NCI-H82 (cell line): Measurements from ENCODE around the gene PLA2G4A.

ENCODE experiments used
- DNase-seq: peaks from one replicate; lab custom pipeline; 2025; lab: John Stamatoyannopoulos, UW

The PLA2G4A gene

DNA sequence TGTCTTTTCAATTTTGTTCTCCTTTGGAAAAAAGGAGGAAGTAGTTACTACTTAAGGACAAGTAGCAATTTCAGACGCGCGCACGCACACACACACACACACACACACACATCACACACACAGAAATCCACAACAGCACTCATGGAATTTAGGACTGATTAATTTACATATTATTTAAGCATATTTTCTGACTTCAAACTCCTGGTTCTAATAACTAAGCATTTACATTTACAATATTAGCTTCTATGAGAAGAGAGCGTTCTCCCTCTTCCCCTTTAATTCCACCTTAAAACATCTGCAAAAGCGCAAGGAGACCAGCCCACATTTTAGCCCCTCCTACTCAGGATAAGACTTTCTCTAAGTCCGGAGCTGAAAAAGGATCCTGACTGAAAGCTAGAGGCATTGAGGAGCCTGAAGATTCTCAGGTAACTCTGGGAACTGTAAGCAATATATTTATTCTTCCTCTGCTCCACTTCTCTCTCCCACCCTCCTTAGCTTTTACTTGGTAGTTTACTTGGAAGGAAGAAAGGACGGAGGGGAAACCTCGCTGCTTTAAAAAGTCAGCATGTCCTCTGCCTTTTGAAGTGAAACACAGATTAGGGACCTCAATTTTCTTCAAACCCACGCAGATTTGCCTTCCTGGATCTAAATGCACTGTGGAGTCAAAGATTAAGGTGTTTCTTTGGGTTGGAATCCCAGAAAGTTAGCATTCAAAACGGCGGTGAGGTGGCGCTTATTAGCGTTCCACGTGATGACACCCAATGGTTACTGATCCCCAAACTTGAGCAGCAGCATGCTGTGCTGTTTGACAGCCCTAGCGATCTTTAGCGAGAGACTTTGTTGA, at the start of gene PLA2G4A:
TSS of gene PLA2G4A (plus strand) at position 339 of the 844 bp plus-strand sequence. CDS start 25,406 bp downstream, outside the sequence.
- peak; percentile 84 for DNase-seq

- no peak for DNase-seq
Observed at GRCh38 chr1:186780076-186780475, 48.7 kb upstream of the PLA2G4A start.

DNA sequence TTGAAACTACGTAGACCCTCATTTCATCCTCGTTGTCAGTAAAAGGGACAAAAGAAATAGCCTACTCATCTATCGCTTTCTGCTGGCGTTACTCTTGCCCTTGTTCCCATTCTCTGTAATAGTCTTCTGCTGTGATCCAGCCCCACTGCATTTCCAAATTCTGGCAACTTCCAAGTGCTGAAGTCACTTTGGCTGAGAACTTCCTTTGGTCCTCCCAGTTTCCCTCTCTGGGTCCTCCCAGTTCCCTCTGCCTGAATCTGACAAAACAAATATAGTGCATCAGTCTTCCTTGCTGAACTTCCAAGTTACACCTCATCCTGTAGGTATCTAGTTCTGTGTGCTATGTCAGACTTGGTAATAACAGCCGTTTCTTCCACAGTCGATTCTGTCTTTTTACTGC, 47.0 kb upstream of the PLA2G4A start:
- DNase-seq, result no peak

DNA sequence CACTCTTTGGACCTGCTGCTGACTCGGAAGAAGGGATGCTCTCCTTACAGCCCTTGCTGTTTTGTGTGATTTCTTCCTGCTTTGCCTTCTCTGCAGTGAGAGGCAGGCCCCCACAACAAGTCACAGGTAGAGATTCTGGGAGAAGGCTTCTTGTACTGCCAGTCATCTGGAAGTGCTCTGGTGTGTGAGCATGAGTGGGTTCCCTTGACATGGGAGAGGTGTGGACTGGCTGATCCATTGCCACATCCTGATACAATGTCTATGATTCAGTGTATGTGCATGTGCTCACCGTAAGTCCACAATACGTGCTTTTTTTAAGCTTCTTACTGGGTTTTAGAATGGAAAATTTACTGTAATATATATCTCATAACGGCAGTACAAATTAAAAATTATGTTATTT, 46.0 kb upstream of the PLA2G4A start:
- no peak for DNase-seq

- no peak for DNase-seq
Observed at GRCh38 chr1:186783193-186783592, 45.6 kb upstream of the PLA2G4A start.

GRCh38 chr1:186785503-186785902, 43.2 kb upstream of the PLA2G4A start:
- no peak for DNase-seq

GRCh38 chr1:186790101-186790500, 38.6 kb upstream of the PLA2G4A start:
- no peak for DNase-seq

DNA sequence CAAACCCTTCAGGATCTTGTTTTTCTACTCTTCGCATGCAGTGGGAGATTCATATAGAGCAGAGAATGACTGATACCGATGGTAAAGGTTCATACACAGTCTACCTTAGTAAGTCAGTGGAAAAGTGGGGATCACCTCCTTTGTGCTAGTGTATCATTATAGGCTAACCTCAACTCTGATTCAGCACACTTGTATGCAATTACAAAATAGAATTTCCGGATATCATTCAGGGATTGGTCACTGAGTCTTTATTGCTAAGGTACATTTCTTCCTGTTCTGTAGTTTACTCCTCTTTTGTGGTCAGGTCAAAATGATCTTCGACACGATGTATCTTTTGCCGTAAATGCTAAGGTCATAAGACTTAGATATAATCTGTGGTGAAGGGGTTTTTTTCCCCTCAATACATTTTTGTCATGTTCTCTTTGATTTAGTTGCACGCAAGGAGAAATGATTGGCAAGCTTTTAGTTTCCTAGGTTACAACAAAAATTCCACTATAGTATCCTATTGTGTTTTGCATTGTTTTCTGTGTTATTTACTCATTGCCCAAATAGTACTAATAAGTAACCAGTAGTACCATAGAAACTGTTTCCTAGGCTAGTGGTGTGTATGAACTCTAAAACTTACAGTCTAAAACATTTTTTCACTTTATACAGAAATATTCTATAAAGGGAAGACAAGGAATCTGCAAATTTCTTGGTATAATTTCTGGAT, 35.7 kb upstream of the PLA2G4A start:
- DNase-seq, result no peak

DNA sequence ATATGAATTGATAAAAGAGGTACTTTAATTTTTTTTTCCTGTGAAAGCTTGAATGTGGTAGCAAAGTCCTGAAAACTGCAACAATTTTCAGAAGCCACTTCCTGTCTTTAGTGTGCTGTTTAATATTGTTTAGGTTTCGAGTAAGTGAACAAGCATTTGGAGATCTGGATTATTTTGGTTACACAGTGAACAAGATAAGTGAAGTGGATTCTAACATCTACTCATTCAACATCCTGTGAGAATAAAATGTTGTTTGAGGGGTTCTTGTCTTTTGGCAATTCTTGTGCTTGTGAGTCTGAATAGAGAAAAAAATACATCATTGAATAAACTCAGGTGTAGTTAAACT, 35.2 kb upstream of the PLA2G4A start:
- no peak for DNase-seq

DNA sequence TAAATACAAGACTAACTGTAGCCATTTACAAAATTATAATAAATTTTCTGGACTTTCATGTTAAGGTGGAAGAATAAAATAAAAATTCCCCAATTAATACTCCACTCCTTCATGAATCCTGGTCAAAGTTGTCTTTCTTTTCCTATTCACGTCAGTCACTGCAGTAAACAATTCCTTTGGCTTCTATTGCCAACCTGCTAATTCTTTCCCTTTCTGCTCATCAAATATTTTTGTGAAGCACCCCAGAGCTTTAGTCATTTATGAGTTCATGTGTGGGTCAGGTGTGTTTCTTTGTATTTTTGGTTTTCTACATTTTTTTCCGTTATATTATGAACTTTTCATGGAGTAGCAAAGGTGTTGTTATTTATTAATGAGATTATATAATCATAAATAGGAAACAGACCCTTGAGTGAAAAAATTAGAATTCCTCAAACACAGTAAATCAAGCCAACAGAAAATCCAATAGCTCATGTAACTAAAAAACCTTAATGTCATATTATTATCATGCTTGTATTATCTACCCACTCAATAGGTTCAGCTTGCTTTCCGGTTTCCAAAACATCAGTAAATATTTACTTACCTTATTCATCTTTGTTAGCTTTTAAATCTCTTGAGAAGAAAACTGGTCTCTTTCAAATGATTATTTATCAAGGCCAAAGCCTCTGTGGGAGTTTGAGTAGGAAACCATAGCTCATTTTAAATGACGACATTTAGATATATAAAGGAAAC, 29.6 kb upstream of the PLA2G4A start:
- DNase-seq, result no peak

DNA sequence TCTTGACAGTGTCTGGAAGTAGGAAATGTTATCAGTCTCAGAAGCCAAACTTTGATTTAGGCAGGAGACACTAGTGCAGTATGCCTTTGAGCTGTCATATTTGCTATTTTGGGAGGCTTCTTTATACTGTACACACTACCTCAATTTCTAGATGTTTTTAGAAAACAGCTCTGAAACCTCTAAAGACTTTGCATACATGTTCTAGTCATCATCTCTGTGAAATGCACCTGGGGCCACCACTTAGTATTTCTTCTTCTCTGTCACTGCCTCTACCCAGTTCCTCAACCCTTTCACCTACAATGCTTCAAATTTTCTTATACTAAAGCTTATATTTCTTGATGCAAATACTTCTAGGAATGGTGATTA, 29.1 kb upstream of the PLA2G4A start:
- no peak for DNase-seq

GRCh38 chr1:186802388-186802787, 26.4 kb upstream of the PLA2G4A start:
- DNase-seq, result no peak

DNA sequence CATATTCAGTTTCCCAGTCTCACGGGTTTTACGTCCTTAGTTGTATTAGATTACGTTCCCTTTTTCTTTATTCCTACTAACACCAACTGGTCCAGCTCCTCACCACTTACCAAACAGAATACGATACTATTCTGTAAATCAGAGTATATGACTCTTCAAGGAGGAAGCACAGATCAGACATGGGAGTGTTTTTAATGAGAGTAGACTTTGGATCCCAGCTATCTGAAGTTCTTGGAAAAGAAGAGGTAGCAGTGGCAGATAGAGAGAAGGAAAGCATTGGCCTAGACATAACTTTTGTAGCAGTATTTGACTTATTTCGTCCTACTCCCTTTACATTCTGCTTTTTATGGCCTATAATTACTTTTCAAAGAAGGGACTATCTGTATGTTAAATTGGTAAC, 24.1 kb upstream of the PLA2G4A start:
- no peak for DNase-seq

GRCh38 chr1:186806477-186806876, 22.3 kb upstream of the PLA2G4A start:
- peak; percentile 72 for DNase-seq

DNA sequence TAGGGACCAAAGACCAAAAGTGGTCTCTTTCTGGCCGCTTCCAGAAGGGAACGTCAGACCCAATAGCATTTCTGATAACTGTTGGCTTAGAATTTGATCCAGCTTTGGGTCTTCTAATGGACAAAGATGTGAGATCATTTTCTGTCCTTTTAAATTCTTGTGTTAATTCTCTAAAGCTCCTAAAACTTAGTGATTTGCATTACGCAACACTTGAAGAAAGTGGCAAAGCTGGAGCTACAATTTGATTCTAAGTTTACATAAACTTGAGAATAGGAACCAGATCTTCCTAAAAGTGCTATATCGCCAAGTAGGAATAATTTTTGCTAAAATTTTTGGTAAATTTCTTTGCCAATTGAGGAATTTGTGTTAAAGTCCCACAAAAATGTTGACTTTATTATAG, 21.6 kb upstream of the PLA2G4A start:
- DNase-seq, result no peak

DNA sequence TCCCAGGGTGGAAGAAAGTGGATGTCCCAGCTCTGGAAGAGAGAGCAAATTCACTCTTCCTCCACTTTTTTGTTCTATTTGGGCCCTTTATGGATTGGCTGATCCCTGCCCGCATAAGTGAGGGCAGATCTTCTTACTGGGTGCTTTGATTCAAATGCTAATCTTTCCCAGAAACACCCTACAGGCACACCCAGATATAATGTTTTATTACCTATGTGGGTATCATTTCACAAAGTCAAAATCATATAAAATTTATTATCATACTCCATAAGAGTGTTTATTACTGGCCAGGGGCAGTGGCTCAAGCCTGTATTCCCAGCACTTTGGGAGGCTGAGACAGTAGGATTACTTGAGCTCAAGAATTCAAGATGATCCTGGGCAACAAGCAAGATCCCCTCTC, 16.9 kb upstream of the PLA2G4A start:
- DNase-seq, result no peak

DNA sequence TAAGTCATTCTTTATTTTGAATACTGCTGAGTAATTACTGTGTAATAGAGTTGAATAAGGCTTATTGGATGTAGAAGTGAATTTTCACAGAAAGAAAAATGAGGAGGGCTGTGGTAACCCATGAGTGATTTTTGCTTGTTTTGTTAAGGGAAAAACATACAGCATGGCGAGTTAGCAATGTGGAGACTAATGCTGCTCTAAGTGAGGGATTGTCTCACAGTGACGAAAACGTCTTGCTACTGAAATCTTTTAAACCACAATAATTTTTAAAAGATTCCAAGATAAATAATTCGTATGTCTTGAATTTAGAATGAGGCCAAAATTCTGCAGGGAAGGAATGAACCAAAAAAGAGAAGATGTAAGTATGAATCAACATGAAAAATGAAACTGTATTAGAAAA, 16.2 kb upstream of the PLA2G4A start:
- no peak for DNase-seq

DNA sequence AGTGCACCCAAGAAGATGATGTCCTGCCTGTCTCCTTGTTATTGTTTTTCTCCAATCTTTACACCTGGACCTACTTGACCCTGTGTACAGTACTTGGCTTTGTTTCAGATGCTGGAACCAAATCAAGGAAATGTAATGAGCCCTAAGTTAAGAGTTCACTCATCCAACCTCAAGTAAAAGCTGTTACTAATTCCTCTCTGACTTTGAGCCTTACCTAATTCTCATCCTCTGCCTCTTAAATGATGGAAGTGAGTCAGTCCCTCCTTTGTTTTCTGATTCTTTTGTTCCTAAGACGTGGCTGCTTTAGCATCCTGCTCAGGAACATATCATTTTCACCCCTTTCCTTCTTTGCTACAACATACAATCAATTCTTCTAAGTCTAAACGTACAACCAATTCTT, 15.3 kb upstream of the PLA2G4A start:
- DNase-seq, result no peak

DNA sequence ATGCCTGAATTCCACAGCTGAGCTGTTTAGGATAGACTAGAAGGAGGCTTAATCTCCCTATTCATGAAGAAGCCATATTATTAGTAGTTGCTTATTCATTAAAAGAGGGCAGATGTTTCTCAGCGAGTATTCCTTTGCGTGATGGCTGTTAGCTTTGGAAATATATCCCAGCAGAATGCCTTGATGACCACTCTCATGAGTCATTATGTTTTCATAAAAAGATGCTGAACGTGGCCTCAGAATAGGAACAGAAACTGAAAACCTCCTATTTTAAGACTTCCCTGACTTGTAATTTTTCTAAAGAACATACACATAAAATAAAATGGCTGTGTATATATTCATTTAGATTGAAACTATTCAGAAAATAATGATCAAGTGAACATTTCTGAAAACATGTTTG, 9.6 kb upstream of the PLA2G4A start:
- DNase-seq, result no peak

DNA sequence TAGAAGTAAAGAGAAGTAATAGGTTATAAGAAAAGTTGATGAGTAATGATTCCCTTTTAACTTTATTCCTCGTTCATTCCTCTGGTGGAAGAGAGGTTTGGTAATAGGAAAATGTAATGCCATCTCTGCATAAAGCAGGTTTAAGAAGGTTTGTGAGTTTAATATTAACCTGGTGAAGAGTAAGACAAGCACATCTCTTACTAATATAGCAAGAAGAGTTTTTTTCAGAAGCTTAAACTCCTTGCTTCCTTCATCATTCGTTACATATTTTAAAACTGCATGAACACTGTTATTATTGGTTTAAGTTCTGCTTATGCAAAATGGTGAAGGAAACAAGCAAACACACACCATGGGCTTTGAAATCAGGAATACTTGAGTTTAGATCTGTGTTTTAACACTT, 9.2 kb upstream of the PLA2G4A start:
- DNase-seq, result no peak

- DNase-seq, result no peak
Observed at GRCh38 chr1:186829686-186830587, 1.2 kb downstream of the PLA2G4A start.

DNA sequence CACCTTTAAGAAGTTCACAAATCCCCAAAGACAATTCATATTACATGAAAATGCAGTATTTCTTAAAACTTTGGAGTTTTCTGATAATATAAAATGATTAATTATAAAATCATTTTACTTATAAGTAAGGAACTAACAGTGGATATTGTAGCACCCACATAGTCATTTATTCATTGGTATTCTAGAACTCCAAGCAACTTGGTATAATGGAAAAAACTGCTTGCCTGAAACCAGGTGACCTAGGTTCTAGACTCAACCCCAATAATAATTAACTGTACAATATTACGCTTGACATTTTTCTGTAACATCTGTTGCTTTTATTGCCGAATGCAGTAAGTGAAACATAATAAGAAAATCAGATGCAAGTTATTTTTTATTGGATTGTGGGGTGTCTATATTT, 2.4 kb downstream of the PLA2G4A start:
- DNase-seq, result no peak
